Raji (cell line): ENCODE measurements around the gene NAA10.

Experiments used
- POLR2A ChIP-seq: IDR thresholded peaks from 2 replicates; pipeline ENCODE4 v1.6.1; 2011; ENCODE audit warnings: low read depth, low read length, control low read depth; ENCODE audit not compliant: insufficient read depth

Gene NAA10

DNA sequence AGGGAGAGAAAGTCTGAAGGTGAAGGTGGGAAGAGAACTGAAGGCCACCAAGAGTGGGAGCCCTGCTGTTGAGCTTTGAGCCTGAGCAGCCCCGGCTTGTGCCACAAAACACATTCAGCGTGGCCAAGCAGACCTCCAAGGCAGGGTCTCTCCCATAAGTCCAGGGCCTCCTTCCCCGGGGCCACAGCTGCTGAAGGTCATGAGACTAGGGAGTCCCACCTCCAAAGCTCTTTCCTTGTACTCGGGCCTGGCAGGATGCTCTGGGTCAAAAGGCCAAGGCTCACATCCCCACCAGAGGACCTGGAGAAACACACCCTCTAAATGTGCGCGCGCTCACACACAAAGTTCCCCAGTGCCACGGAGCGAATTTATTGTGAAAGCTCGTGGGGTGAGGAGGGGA lies 5.3 kb downstream of the NAA10 start:
- no peak for TF ChIP-seq POLR2A

- TF ChIP-seq POLR2A, result no peak
These were observed 6.0 kb downstream of the NAA10 start for GRCh38 chrX:153928846-153929245.

DNA sequence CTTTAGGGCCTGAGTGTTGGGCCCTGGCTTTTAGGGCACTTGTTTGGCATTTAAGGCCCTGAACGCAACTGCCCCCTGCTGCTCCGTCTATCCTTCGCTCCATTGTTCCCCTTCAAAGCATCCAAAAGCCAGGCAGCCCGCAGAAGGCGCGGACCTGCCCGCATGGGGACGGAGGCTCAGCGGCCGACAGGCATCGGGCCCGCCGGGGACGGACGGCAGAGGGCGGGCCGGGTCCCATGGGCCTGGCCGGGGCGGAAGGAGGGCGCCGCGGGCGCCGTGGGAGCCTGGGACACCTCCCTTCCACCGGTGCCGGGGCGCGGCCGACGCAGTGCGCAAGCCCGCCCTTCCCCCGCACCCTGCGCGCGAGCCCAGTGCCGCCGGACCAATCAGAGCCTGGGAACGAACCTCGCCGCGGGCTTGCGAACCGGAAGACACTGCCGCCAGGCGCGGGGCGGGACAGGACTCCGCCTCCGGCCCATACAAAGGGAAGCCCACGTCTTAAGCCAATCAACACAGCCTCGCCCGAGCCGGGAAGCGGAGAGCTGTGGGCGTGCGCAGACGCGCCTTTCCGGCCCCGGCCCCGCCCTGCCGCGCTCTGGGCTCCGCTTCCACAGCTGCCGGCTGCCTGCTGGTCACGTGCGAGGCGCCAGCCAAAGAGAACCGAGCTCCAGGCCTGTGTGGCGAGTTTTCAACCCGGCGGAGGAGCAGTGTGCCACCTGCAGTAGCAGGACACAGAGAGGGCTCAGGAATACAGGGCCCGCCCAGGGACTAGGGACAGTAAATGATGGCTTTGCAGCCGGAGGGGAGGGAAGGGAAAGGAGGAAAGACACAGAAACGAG lies 6.7 kb downstream of the NAA10 start:
- peak; percentile 61 for TF ChIP-seq POLR2A

- no peak for TF ChIP-seq POLR2A
These were observed 7.2 kb downstream of the NAA10 start for GRCh38 chrX:153927672-153927921.

DNA sequence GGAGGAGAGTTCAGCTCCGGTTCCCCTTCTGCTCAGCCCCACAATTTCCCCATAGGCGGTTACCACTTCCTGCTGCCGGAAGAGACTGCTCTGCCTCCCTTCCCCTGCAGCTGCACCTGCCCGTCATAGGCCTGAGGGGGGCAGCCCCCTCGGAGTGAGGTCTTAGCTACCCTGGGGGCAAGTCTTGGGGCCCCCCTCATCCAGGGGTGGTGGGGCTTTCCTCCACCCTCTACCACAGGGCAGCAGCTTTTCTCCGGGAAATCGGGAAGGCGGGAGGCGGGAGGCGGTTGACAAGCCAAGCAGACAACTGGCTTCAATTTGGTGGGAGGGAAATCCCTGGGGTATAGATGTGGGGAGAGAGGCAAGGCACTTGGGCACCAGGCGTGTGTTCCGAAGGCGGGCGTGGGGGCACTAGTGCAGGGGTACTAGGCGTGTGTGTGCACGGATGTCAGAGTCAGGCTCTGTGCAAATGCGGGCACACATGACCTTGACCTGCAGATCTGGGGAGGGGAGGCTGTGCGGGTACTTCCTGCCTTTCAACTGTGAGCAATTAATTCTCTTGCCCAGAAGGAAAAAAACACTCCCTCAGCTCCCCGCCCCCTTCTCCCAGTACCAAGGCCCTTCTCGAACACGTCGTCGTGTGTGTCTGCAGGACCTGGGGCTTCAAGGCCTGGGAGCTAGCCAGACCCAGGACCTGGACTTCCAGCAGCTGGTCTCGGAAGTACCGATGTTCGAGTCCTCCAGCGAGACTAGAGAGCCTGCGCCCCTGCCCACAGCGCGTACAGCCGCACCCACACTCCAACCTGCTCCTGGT lies 7.8 kb downstream of the NAA10 start:
- peak; percentile 62 for TF ChIP-seq POLR2A

- TF ChIP-seq POLR2A, result no peak
These were observed 8.3 kb downstream of the NAA10 start for GRCh38 chrX:153926552-153926857.

GRCh38 chrX:153925739-153926551 lies 8.9 kb downstream of the NAA10 start, which contains the start of gene ARHGAP4:
ARHGAP4 (minus strand) TSS chrX:153926264; CDS start chrX:153926202, 62 bp downstream.
- peak; percentile 44; the same call in 1 of the 2 replicates for TF ChIP-seq POLR2A

DNA sequence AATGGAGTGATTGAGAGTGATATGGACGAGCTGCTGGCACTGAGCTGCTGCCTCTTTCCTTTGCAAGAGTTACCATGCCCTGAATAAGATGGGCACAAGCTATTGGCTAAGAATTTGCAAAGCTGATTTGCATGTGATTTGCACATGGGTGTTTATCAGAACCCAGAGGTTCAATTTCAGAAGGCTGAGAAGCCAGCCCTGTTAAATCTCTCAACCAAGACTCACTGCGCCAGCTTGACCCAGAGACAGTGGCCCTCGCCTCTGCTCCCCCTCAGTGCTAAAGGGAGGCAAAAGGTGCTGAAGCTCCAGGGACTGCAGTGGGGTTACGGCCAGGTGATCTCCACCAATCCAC lies 9.5 kb downstream of the NAA10 start:
- peak; percentile 96 for TF ChIP-seq POLR2A

DNA sequence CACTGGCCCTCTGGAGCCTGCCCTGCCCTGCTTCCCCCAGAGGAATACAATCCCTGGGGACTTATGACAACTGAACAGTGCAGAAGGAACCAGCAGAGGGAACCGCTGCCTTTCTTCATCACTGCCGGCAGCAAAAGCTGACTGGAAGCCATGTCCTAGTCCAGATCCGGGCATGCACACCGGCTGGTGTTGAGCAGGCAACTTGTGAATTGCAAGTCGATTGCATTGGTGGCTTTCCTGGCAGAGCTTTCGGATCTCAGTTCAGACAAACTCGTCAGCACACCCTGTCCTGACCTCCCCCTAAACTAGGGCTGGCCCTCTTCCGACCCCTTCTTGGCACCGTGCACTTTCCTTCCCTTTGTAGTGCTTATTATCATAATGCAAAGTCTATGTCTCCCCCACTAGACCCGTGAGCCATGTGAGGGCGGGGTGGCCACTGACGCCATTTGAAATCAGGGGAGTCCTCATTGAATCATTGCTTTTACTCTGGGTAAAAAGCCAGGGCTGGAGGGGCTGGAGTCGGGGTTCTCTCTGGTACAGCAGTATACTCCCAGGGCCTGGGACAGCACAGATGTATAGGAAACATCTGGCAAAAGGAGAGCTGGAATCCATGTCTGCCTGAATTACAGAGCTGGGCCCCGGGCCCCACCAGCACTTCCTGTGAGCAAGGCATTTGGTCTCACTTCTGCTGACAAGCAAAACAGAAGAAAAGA lies 10.5 kb downstream of the NAA10 start:
- peak; percentile 17; the same call in 1 of the 2 replicates for TF ChIP-seq POLR2A

DNA sequence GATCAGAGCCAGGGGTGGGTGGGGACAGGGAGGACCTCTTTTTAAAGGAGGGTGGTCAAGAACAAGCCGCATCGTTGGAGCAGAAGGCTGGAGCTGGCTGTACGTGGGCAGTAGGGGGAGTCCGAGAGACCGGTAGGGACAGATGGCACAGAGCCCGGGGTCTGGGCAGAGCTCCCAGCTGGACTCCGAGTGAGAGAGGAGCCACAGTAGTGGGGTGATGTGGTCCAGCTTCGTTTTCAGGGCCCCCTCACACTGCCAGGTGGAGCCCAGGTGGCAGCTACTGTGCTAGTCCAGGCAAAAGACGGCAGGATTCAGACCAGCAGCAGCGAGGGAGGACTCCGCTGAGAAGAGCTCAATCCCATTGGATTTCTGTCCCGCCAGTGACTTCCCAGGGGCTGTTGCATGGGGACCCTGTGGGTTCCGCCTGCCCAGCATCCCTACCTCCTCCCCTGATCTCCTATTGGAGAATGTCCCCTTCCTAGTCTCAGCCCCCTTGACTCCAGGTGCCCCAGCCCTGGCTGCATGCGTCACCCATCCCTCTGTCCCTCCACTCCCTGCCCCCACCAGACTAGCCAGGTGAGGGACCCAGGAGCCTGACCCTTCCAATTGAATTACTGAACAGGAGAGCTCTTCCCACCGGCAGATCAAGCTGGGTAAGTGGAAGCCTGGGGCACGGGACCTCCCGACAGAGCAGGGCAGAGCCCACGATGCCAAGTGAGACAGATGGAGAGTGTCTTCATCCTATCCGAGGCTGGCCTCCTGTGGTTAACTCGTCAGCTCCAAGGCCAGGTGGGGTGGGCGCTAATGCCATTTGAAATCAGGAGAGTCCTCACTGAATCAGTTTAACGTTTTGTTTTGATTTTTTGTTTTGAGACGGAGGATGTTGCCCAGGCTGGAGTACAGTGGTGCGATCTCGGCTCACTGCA lies 11.6 kb downstream of the NAA10 start:
- TF ChIP-seq POLR2A, result no peak

- TF ChIP-seq POLR2A, result no peak
These were observed 13.1 kb downstream of the NAA10 start for GRCh38 chrX:153921511-153922446.

- no peak for TF ChIP-seq POLR2A
These were observed 13.8 kb downstream of the NAA10 start for GRCh38 chrX:153921070-153921469.

- TF ChIP-seq POLR2A, result no peak
These were observed 14.3 kb downstream of the NAA10 start for GRCh38 chrX:153920546-153920945.

DNA sequence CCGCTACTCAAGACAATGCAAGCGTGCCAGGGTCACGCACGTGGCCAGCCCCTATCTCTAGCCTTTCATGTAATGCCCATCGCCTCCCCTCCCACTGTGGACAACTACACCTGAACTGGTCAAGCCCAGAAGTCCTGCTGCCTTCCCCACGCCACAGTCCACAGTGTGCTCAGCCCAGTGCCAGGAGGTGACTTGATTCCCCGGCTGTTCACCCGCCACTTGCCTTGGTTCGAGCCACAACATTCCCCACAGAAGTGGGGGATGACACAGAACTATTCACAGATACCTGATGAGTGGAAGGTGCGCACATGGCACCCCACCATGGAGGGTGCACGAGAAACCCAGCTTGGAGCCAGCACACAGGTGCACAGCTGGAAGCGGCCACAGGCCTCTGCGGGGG lies 15.6 kb downstream of the NAA10 start:
- TF ChIP-seq POLR2A, result no peak
